Suprapubic skin (tissue), 4 donors: Measurements from ENCODE around the gene CNKSR1. TPM values are rescaled to one million over a fixed set of nuclear protein-coding genes. Genes with fewer than 3 reads are reported as not detected.
A peak's percentile ranks its signal among the peaks of the same experiment; 100 is the strongest.

ENCODE experiments used
- DNase-seq, 2 donors: peaks; one replicate each; pipeline ENCODE4 v3.0.0-alpha.2; 2019; ENCODE audit warnings: low spot score in 2 of 2
- H3K27ac ChIP-seq: fragments of 200-600 bp; sonication (generic); one replicate; pipeline ENCODE4 v1.5.1; 2019
- H3K27me3 ChIP-seq: fragments of 200-600 bp; sonication (generic); one replicate; pipeline ENCODE4 v1.5.1; 2019
- H3K36me3 ChIP-seq: fragments of 200-600 bp; sonication (generic); one replicate; pipeline ENCODE4 v1.5.1; 2019
- H3K4me1 ChIP-seq: fragments of 200-600 bp; sonication (generic); one replicate; pipeline ENCODE4 v1.5.1; 2019
- H3K4me3 ChIP-seq: fragments of 200-600 bp; sonication (generic); one replicate; pipeline ENCODE4 v1.5.1; 2019; ENCODE audit warnings: mild to moderate bottlenecking
- H3K9me3 ChIP-seq: fragments of 200-600 bp; sonication (generic); one replicate; pipeline ENCODE4 v1.5.1; 2019
- CTCF ChIP-seq, 2 donors: fragments of 200-600 bp in 1 of 2; fragments of 450-650 bp in 1 of 2; sonication (generic) in 1 of 2; IDR thresholded peaks; one replicate each; pipeline ENCODE4 v1.5.1; 2016 to 2019; ENCODE audit warnings: antibody characterized with exemption in 2 of 2, mild to moderate bottlenecking in 1 of 2, moderate library complexity in 1 of 2
- EP300 ChIP-seq: sonication (generic); formaldehyde crosslinking; IDR thresholded peaks from one replicate; pipeline ENCODE4 v1.6.1; 2017; ENCODE audit warnings: antibody characterized with exemption
- POLR2A ChIP-seq, 2 donors: fragments of 450-650 bp; IDR thresholded peaks; one replicate each; pipeline ENCODE4 v1.6.1; 2017; ENCODE audit warnings: antibody characterized with exemption in 2 of 2, mild to moderate bottlenecking in 2 of 2, moderate library complexity in 2 of 2
- POLR2AphosphoS5 ChIP-seq, 3 donors: sonication (generic); formaldehyde crosslinking; IDR thresholded peaks; one replicate each; pipeline ENCODE4 v1.6.1; 2017; ENCODE audit warnings: antibody characterized with exemption in 3 of 3
- WGBS: methylation state at CpG from one replicate; pipeline ENCODE4 v1.1.5; 2018; 5-methylcytosine and 5-hydroxymethylcytosine counted together
- total RNA-seq, 4 donors: library from RNA; depleted of rRNA; stranded (reverse); fragments of >200 nt; gene quantifications; one replicate each; pipeline ENCODE4 v1.1.0, GENCODE V29; 2016

CNKSR1 gene
- total RNA-seq, 4 donors from 2014 or later, result 45.6 to 91.2 (median 53.7) TPM

- Histone ChIP-seq H3K27me3 (no peaks in the 10 kb centered on the region), H3K4me1 (peaks cover 18% of the 10 kb centered on the region), H3K9me3 (no peaks in the 10 kb centered on the region), H3K4me3 (peak within 1 kb of the TSS; percentile 90), H3K27ac (peak within 1 kb of the TSS; percentile 4), H3K36me3 (peaks cover 3% of the 10 kb centered on the region)
- 1% methylated on average over 62 of the region's 76 CpGs for WGBS
- DNase-seq, result peak; percentile 93 to 95
- TF ChIP-seq EP300 (no peak), POLR2AphosphoS5 (IDR thresholded peaks at IDR 0.05) (peak in 2 of 3 donors; percentile 60 to 67), CTCF (IDR thresholded peaks at IDR 0.05) (peak; percentile 86 to 92), POLR2A (IDR thresholded peaks at IDR 0.05) (no peak)
Observed at GRCh38 chr1:26169669-26170471, 7.4 kb upstream of the CNKSR1 start, which contains the start of gene ZNF593. Gene ZNF593 (plus strand): TSS chr1:26169908. CDS start chr1:26169984, 76 bp downstream.

- Histone ChIP-seq H3K27ac (no peak overlapping the region), H3K36me3 (peaks cover 3% of the 10 kb centered on the region), H3K4me3 (peak overlapping the region; percentile 90), H3K27me3 (no peaks in the 10 kb centered on the region), H3K4me1 (peaks cover 18% of the 10 kb centered on the region), H3K9me3 (no peaks in the 10 kb centered on the region)
- TF ChIP-seq POLR2AphosphoS5 (IDR thresholded peaks at IDR 0.05) (no peak), EP300 (no peak), CTCF (IDR thresholded peaks at IDR 0.05) (no peak), POLR2A (IDR thresholded peaks at IDR 0.05) (no peak)
- DNase-seq, result no peak
- 74% methylated on average over 7 of the region's 9 CpGs for WGBS
Observed at GRCh38 chr1:26170472-26170821, 6.8 kb upstream of the CNKSR1 start.

- no peak within 1 kb of the TSS for H3K27ac ChIP-seq
- no peak for DNase-seq
- H3K4me1 ChIP-seq, result peaks cover 18% of the 10 kb centered on the region
- TF ChIP-seq CTCF (IDR thresholded peaks at IDR 0.05) (no peak), EP300 (no peak), POLR2AphosphoS5 (IDR thresholded peaks at IDR 0.05) (no peak), POLR2A (IDR thresholded peaks at IDR 0.05) (no peak)
- no peaks in the 10 kb centered on the region for H3K9me3 ChIP-seq
- H3K36me3 ChIP-seq, result peaks cover 3% of the 10 kb centered on the region
- 91% methylated on average over 29 of the region's 34 CpGs for WGBS
- no peaks in the 10 kb centered on the region for H3K27me3 ChIP-seq
- H3K4me3 ChIP-seq, result peak within 1 kb of the TSS; percentile 90
Observed at GRCh38 chr1:26171084-26172072, 5.9 kb upstream of the CNKSR1 start, which contains the start of gene ZNF593OS. Gene ZNF593OS (minus strand): TSS chr1:26171832. CDS start chr1:26171661, 171 bp downstream.

GRCh38 chr1:26175346-26175745, 1.9 kb upstream of the CNKSR1 start:
- DNase-seq, result no peak
- H3K4me1 ChIP-seq, result peaks cover 18% of the 10 kb centered on the region
- TF ChIP-seq POLR2A (IDR thresholded peaks at IDR 0.05) (no peak), POLR2AphosphoS5 (IDR thresholded peaks at IDR 0.05) (no peak), EP300 (no peak), CTCF (IDR thresholded peaks at IDR 0.05) (no peak)
- no peaks in the 10 kb centered on the region for H3K9me3 ChIP-seq
- no peak overlapping the region for H3K27ac ChIP-seq
- H3K36me3 ChIP-seq, result peaks cover 3% of the 10 kb centered on the region
- 92% methylated on average over 8 of the region's 8 CpGs for WGBS
- no peak overlapping the region for H3K4me3 ChIP-seq
- H3K27me3 ChIP-seq, result no peaks in the 10 kb centered on the region
